ENCODE measurements around the gene PTN.

Gene PTN

GRCh38 chr7:137297551-137298463 is 45.7 kb downstream of the PTN start:
- no CpG with 5 or more reads among the region's 9 CpGs for WGBS (ENCODE audit: insufficient coverage, insufficient read length)
- H3K27me3 ChIP-seq (ENCODE audit: control insufficient read depth, insufficient read depth, low read length): no peaks in the 10 kb centered on the region
- no peak for DNase-seq (ENCODE audit: low read depth, low spot score)
- H3K4me1 ChIP-seq (ENCODE audit: control insufficient read depth, insufficient read depth, low read length): peaks cover 2% of the 10 kb centered on the region; the same call in 1 of the 2 replicates
- no peak overlapping the region for H3K27ac ChIP-seq (ENCODE audit: low read length)
- H3K4me3 ChIP-seq (ENCODE audit: low read length): no peak overlapping the region
- no peaks in the 10 kb centered on the region for H3K9me3 ChIP-seq (ENCODE audit: control insufficient read depth, insufficient read depth, low read length)
- no peaks in the 10 kb centered on the region for H3K36me3 ChIP-seq (ENCODE audit: control insufficient read depth, insufficient read depth, low read length)

DNA sequence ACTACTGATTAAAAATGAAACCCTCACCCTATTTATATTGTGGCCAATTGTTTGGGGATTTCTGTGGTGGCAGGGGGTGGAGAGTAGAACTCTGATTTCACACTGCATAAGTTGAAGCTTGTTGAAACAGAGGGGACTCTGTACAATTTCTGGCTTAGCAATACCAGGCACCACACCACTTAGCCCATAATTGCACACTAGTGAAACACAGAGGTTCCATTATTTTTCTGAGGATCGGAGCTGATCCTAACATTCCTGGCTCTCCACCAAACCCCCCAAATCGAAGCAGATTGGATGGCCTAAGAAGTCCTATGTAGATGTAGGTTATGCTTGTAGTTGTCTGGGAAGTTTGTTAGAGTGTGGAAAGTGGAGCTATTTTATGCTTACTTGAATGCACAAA is 47.0 kb downstream of the PTN start:
- no peaks in the 10 kb centered on the region for H3K36me3 ChIP-seq (ENCODE audit: control insufficient read depth, insufficient read depth, low read length)
- peaks cover 2% of the 10 kb centered on the region; the same call in 1 of the 2 replicates for H3K4me1 ChIP-seq (ENCODE audit: control insufficient read depth, insufficient read depth, low read length)
- DNase-seq (ENCODE audit: low read depth, low spot score): no peak
- H3K27ac ChIP-seq (ENCODE audit: low read length): no peak overlapping the region
- no peaks in the 10 kb centered on the region for H3K9me3 ChIP-seq (ENCODE audit: control insufficient read depth, insufficient read depth, low read length)
- no peaks in the 10 kb centered on the region for H3K27me3 ChIP-seq (ENCODE audit: control insufficient read depth, insufficient read depth, low read length)
- H3K4me3 ChIP-seq (ENCODE audit: low read length): no peak overlapping the region
- no CpG with 5 or more reads among the region's 2 CpGs for WGBS (ENCODE audit: insufficient coverage, insufficient read length)

- WGBS (ENCODE audit: insufficient coverage, insufficient read length): no CpG with 5 or more reads among the region's 2 CpGs
- Histone ChIP-seq H3K36me3 (ENCODE audit: control insufficient read depth, insufficient read depth, low read length) (no peaks in the 10 kb centered on the region), H3K4me1 (ENCODE audit: control insufficient read depth, insufficient read depth, low read length) (peaks cover 2% of the 10 kb centered on the region; the same call in 1 of the 2 replicates), H3K27me3 (ENCODE audit: control insufficient read depth, insufficient read depth, low read length) (no peaks in the 10 kb centered on the region), H3K27ac (ENCODE audit: low read length) (no peak overlapping the region), H3K9me3 (ENCODE audit: control insufficient read depth, insufficient read depth, low read length) (no peaks in the 10 kb centered on the region), H3K4me3 (ENCODE audit: low read length) (no peak overlapping the region)
- DNase-seq (ENCODE audit: low read depth, low spot score): no peak
Observed at GRCh38 chr7:137295739-137296324, 47.7 kb downstream of the PTN start.

DNA sequence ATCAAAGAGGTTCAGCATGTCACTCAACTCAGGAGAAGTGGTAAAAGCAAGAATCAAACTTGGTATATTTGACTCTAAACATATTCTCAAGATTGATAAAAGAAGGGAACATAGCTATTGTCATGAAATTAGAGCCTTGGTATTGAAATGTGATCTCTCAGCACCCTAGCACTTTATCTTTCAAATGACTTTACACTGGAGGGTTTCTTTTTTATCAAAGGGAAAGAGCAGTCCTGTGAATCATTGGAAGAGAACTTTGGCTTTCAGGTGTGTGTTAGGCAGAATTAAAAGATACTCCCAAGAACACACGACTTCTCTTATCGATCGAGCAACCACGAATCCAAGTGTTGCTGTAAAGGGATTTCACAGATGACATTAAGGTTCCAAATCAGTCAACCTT is 54.4 kb downstream of the PTN start:
- H3K27me3 ChIP-seq (ENCODE audit: control insufficient read depth, insufficient read depth, low read length): no peaks in the 10 kb centered on the region
- no peaks in the 10 kb centered on the region for H3K36me3 ChIP-seq (ENCODE audit: control insufficient read depth, insufficient read depth, low read length)
- WGBS (ENCODE audit: insufficient coverage, insufficient read length): no CpG with 5 or more reads among the region's 4 CpGs
- H3K4me1 ChIP-seq (ENCODE audit: control insufficient read depth, insufficient read depth, low read length): peaks cover 4% of the 10 kb centered on the region; the same call in 1 of the 2 replicates
- no peak for DNase-seq (ENCODE audit: low read depth, low spot score)
- H3K27ac ChIP-seq (ENCODE audit: low read length): no peak overlapping the region
- no peak overlapping the region for H3K4me3 ChIP-seq (ENCODE audit: low read length)
- no peaks in the 10 kb centered on the region for H3K9me3 ChIP-seq (ENCODE audit: control insufficient read depth, insufficient read depth, low read length)

DNA sequence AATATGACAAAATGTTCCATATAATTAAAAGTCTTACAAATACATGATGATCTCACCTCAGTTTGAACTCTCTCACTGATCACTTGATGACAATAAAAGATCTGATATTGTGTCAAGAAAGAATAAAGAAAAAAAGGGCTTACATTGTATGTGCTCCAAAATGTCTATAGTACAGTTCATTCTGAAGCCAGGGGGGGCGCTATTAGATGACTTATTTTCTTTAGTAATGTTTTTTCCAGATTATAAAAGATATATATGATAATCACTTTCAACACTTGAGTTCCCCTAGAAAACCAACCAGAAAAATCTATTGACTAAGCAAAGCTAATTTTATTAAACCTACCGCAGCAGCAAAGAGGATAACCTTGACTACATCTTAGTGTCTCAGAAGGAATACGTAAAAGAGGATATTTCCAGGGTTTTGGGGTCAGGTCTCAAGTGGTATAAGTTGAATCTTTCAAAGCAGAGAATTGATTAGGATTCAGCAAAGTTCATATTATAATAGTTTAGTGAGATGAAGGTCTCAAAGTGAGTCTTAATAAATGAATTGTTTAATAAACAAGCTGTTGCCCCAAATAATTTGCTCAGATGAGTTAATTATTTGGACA is 55.8 kb downstream of the PTN start:
- Histone ChIP-seq H3K4me1 (ENCODE audit: control insufficient read depth, insufficient read depth, low read length) (peaks cover 4% of the 10 kb centered on the region; the same call in 1 of the 2 replicates), H3K27me3 (ENCODE audit: control insufficient read depth, insufficient read depth, low read length) (no peaks in the 10 kb centered on the region), H3K27ac (ENCODE audit: low read length) (no peak overlapping the region), H3K36me3 (ENCODE audit: control insufficient read depth, insufficient read depth, low read length) (no peaks in the 10 kb centered on the region), H3K9me3 (ENCODE audit: control insufficient read depth, insufficient read depth, low read length) (no peaks in the 10 kb centered on the region), H3K4me3 (ENCODE audit: low read length) (no peak overlapping the region)
- DNase-seq (ENCODE audit: low read depth, low spot score): no peak
- WGBS (ENCODE audit: insufficient coverage, insufficient read length): no CpG with 5 or more reads among the region's 3 CpGs

GRCh38 chr7:137283153-137283552 is 60.4 kb downstream of the PTN start:
- no peaks in the 10 kb centered on the region for H3K36me3 ChIP-seq (ENCODE audit: control insufficient read depth, insufficient read depth, low read length)
- no peak for DNase-seq (ENCODE audit: low read depth, low spot score)
- no peaks in the 10 kb centered on the region for H3K9me3 ChIP-seq (ENCODE audit: control insufficient read depth, insufficient read depth, low read length)
- no peak overlapping the region for H3K4me3 ChIP-seq (ENCODE audit: low read length)
- no peak overlapping the region for H3K27ac ChIP-seq (ENCODE audit: low read length)
- H3K27me3 ChIP-seq (ENCODE audit: control insufficient read depth, insufficient read depth, low read length): no peaks in the 10 kb centered on the region
- WGBS (ENCODE audit: insufficient coverage, insufficient read length): no CpG with 5 or more reads among the region's 6 CpGs
- no peaks in the 10 kb centered on the region for H3K4me1 ChIP-seq (ENCODE audit: control insufficient read depth, insufficient read depth, low read length)

GRCh38 chr7:137282043-137282442 is 61.5 kb downstream of the PTN start:
- no peak overlapping the region for H3K27ac ChIP-seq (ENCODE audit: low read length)
- H3K36me3 ChIP-seq (ENCODE audit: control insufficient read depth, insufficient read depth, low read length): no peaks in the 10 kb centered on the region
- no peaks in the 10 kb centered on the region for H3K27me3 ChIP-seq (ENCODE audit: control insufficient read depth, insufficient read depth, low read length)
- H3K9me3 ChIP-seq (ENCODE audit: control insufficient read depth, insufficient read depth, low read length): no peaks in the 10 kb centered on the region
- H3K4me3 ChIP-seq (ENCODE audit: low read length): no peak overlapping the region
- no peaks in the 10 kb centered on the region for H3K4me1 ChIP-seq (ENCODE audit: control insufficient read depth, insufficient read depth, low read length)
- DNase-seq (ENCODE audit: low read depth, low spot score): no peak

DNA sequence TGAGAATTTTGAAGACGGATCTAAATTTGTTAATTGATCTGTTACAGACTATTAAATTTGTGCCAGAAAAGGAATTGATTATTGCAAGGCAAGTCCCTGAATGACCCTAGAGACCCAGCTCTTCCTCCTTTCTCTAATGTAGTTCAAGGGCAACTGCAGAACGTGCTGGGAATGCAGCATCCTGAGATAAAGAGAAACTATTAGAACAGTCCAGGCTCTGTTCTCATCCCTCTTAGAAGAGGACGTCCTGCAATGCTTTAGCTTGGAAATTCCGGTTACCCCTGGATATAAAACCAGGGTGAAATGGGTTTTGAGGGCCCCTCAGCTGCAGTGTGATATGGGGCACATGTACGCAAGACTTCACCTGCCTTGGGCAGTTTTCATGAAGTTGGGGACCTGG is 67.3 kb downstream of the PTN start:
- H3K27me3 ChIP-seq (ENCODE audit: control insufficient read depth, insufficient read depth, low read length): no peaks in the 10 kb centered on the region
- no peaks in the 10 kb centered on the region for H3K36me3 ChIP-seq (ENCODE audit: control insufficient read depth, insufficient read depth, low read length)
- H3K9me3 ChIP-seq (ENCODE audit: control insufficient read depth, insufficient read depth, low read length): no peaks in the 10 kb centered on the region
- H3K4me3 ChIP-seq (ENCODE audit: low read length): no peak overlapping the region
- no peaks in the 10 kb centered on the region for H3K4me1 ChIP-seq (ENCODE audit: control insufficient read depth, insufficient read depth, low read length)
- no CpG with 5 or more reads among the region's 5 CpGs for WGBS (ENCODE audit: insufficient coverage, insufficient read length)
- no peak for DNase-seq (ENCODE audit: low read depth, low spot score)
- no peak overlapping the region for H3K27ac ChIP-seq (ENCODE audit: low read length)

DNA sequence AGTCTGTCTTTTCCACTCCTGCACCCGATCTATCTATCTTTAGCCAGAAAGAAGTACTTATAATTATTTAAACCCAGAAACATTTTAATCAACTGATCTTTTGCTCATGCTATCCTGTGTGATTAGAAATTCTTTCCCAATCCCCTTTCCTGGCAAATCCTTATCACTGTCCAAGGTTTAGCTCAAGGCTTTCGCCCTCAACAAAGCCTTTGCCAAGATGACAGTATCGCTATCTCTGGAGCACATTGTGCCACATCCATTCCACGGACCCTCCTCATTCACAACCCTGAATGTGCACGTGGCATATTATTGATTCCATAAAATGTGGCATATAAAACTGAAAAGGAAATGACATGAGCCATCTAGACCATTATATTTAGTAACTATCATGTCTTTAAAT is 71.3 kb downstream of the PTN start:
- Histone ChIP-seq H3K27ac (ENCODE audit: low read length) (no peak overlapping the region), H3K4me3 (ENCODE audit: low read length) (no peak overlapping the region), H3K27me3 (ENCODE audit: control insufficient read depth, insufficient read depth, low read length) (no peaks in the 10 kb centered on the region), H3K9me3 (ENCODE audit: control insufficient read depth, insufficient read depth, low read length) (no peaks in the 10 kb centered on the region), H3K36me3 (ENCODE audit: control insufficient read depth, insufficient read depth, low read length) (no peaks in the 10 kb centered on the region), H3K4me1 (ENCODE audit: control insufficient read depth, insufficient read depth, low read length) (no peaks in the 10 kb centered on the region)
- no CpG with 5 or more reads among the region's 5 CpGs for WGBS (ENCODE audit: insufficient coverage, insufficient read length)
- no peak for DNase-seq (ENCODE audit: low read depth, low spot score)

- no peaks in the 10 kb centered on the region for H3K27me3 ChIP-seq (ENCODE audit: control insufficient read depth, insufficient read depth, low read length)
- DNase-seq (ENCODE audit: low read depth, low spot score): no peak
- H3K4me3 ChIP-seq (ENCODE audit: low read length): no peak overlapping the region
- no peaks in the 10 kb centered on the region for H3K9me3 ChIP-seq (ENCODE audit: control insufficient read depth, insufficient read depth, low read length)
- no peak overlapping the region for H3K27ac ChIP-seq (ENCODE audit: low read length)
- no CpG with 5 or more reads among the region's 2 CpGs for WGBS (ENCODE audit: insufficient coverage, insufficient read length)
- no peaks in the 10 kb centered on the region for H3K4me1 ChIP-seq (ENCODE audit: control insufficient read depth, insufficient read depth, low read length)
- H3K36me3 ChIP-seq (ENCODE audit: control insufficient read depth, insufficient read depth, low read length): no peaks in the 10 kb centered on the region
Observed at GRCh38 chr7:137269240-137269639, 74.3 kb downstream of the PTN start.
